PFSK-1 (cell line): ENCODE data around the gene PRXL2C.

Experiments used
- FOXP2 ChIP-seq: optimal IDR thresholded peaks from 2 replicates; pipeline ENCODE3; 2011; ENCODE audit warnings: borderline replicate concordance, control low read depth, inconsistent platforms; ENCODE audit not compliant: insufficient read depth; ENCODE audit errors: extremely low read length, extremely low read depth
- POLR2AphosphoS5 ChIP-seq: IDR thresholded peaks from 2 replicates; pipeline ENCODE4 v1.6.1; 2012; ENCODE audit warnings: low read depth, mild to moderate bottlenecking, control low read depth, low read length, moderate library complexity
- SIN3A ChIP-seq: IDR thresholded peaks from 2 replicates; pipeline ENCODE4 v1.6.1; 2012; ENCODE audit warnings: mild to moderate bottlenecking, low read length, moderate library complexity, borderline replicate concordance; ENCODE audit not compliant: insufficient read depth
- TAF1 ChIP-seq: IDR thresholded peaks from 2 replicates; pipeline ENCODE4 v1.6.1; 2012; ENCODE audit warnings: low read length, control low read depth, borderline replicate concordance; ENCODE audit not compliant: insufficient read depth
- TF ChIP-seq, protein P1 (sequence below), 2 experiments: IDR thresholded peaks; 2 replicates each; pipeline versions ENCODE4 v1.6.1 to v1.8.0; 2011 to 2012; ENCODE audit warnings: low read depth in 2 of 2, low read length in 2 of 2, control low read depth in 1 of 2, inconsistent platforms in 1 of 2, mild to moderate bottlenecking in 1 of 2, moderate library complexity in 1 of 2; ENCODE audit not compliant: insufficient read depth in 1 of 2

PRXL2C gene

DNA sequence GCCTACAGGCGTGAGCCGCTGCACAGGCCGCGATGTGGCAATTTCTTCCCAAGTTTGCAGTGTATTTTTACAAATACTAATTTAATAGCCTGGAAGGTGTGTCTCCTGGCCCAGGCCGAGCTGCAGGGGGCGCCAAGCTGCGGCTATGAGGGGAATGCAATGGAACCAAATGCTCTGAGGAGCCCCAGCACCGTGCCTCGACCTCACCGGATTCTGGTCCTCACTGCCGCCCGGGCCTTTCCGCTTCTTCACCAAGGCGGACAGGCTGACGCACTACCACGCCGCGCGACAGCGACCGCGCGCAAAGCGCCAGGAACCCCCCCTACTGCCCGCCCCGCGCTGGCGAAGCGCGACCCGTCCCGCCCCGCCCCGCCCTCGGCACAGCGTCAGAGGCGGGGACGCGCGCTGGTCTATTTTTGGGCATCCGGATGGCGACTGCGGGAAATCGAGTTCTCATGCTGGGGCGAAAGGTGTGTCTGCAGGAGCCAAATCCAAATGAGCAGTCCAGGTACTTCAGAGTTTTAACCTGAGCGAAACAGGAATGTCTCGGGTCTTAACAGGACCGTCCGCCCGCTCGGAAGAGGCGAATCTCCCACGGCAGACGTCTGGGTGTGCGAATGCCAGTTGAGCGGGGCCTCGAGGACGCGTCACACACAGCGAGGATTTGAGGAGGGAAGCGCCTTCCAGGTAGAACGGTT lies 31.7 kb upstream of the PRXL2C start:
- TF ChIP-seq TAF1 (no peak), POLR2AphosphoS5 (no peak), SIN3A (no peak), FOXP2 (no peak)
- TF ChIP-seq, protein P1, sequence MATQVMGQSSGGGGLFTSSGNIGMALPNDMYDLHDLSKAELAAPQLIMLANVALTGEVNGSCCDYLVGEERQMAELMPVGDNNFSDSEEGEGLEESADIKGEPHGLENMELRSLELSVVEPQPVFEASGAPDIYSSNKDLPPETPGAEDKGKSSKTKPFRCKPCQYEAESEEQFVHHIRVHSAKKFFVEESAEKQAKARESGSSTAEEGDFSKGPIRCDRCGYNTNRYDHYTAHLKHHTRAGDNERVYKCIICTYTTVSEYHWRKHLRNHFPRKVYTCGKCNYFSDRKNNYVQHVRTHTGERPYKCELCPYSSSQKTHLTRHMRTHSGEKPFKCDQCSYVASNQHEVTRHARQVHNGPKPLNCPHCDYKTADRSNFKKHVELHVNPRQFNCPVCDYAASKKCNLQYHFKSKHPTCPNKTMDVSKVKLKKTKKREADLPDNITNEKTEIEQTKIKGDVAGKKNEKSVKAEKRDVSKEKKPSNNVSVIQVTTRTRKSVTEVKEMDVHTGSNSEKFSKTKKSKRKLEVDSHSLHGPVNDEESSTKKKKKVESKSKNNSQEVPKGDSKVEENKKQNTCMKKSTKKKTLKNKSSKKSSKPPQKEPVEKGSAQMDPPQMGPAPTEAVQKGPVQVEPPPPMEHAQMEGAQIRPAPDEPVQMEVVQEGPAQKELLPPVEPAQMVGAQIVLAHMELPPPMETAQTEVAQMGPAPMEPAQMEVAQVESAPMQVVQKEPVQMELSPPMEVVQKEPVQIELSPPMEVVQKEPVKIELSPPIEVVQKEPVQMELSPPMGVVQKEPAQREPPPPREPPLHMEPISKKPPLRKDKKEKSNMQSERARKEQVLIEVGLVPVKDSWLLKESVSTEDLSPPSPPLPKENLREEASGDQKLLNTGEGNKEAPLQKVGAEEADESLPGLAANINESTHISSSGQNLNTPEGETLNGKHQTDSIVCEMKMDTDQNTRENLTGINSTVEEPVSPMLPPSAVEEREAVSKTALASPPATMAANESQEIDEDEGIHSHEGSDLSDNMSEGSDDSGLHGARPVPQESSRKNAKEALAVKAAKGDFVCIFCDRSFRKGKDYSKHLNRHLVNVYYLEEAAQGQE (IDR thresholded peaks at IDR 0.05; ENCODE audit: insufficient read depth in 1 of 2, low read depth in 2 of 2, low read length in 2 of 2) = no peak

DNA sequence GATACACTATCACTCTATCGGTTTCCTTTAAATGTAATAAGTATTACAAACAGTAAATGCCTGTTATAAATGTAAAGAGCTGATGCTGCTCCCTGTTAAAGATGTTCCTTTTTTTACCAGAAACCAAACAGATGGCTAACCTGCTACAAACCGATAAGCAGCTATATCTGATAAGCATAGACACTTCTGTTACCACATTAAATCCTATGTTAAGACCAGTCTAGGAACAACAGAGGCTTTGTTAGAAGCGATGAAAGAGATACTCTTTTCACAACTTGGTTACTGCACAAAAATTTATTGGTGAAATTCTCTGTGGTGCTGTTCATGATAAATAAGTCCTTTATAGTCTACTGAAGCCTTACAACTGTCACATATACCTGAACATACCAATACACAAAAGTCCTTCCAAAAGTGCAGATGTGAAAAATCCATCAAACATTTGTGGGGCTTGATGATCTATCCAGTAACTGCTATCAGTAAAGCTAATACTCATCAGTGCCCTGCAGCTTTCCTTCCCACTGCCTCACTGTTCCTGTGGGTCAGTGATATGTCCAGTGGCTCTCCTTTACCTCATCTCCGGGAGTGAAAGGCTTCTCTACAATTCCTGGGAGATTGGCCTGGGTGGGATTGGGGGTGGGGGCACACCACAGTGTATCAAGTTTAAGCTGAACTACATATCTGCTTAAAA lies 25.8 kb upstream of the PRXL2C start:
- TF ChIP-seq SIN3A (no peak), TAF1 (no peak), FOXP2 (no peak), POLR2AphosphoS5 (no peak)
- TF ChIP-seq, protein P1 (IDR thresholded peaks at IDR 0.05; ENCODE audit: insufficient read depth in 1 of 2, low read depth in 2 of 2, low read length in 2 of 2) = no peak

DNA sequence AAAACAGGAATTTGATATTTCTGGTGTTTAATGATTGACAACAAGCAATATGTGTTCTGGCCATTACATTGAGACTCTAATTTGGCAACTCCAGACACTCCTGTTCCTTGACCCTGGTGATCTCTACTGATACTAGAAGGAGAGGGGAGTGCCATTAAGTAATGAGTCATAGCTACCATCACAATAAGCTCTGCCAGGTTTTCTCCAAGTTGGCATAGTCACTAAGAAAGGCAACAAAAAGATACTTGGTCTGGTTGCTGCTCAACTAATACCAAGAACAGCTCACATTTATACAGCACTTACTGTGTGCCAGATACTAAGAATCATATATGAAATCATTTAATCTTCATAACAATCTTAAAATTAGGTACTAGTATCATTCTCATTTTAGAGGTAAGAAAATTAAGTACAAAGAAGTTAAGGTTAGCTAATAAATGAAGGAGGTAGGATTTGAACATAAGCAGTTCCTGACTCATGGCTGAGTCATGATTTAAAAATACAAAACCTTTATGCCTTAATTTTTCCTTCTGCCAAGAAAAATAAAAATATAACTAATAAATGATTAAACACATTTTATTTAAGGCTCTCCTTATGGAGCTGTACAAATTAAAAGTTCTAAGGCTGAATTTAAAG lies 19.9 kb upstream of the PRXL2C start:
- no peak for TF ChIP-seq TAF1
- TF ChIP-seq, protein P1 (IDR thresholded peaks at IDR 0.05; ENCODE audit: insufficient read depth in 1 of 2, low read depth in 2 of 2, low read length in 2 of 2) = no peak
- no peak for TF ChIP-seq FOXP2
- no peak for TF ChIP-seq SIN3A
- no peak for TF ChIP-seq POLR2AphosphoS5

DNA sequence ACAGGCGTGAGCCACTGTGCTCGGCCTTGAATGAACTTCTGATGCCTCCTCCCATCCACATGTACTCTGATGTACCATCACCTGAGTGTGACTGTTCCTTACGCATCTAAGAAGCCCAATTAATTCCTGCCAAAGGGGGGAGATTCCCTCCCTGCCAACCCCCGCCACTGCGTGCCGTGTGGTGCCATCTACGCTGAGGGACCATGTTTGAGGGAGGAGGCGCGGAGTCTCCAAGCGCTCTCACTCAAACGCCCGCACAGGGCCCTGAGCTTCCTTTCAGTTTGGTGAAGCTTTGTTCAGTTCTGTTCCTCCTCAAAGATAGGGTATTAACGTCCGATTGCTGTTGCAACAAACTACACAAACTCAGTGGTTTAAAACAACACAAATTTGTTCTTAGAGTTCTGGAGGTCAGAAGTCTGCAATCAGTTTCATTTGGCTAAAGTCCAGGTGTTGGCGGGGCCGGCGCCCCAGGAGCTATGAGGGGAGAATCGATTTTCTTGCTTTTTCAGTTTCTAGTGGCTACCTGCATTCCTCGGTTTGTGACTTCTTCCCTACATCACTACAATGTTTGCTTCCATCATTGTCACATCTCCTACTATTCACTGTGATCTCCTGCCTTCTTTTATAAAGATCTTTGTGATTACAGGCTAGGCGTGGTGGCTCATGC lies 13.9 kb upstream of the PRXL2C start:
- TF ChIP-seq FOXP2 = no peak
- no peak for TF ChIP-seq TAF1
- no peak for TF ChIP-seq SIN3A
- no peak for TF ChIP-seq POLR2AphosphoS5
- TF ChIP-seq, protein P1 (IDR thresholded peaks at IDR 0.05; ENCODE audit: insufficient read depth in 1 of 2, low read depth in 2 of 2, low read length in 2 of 2) = no peak
